HG03196 (cell line): ENCODE measurements around the gene C11orf42.

Experiments
- ATAC-seq: cut with Tn5 transposase; IDR thresholded peaks from one replicate; pipeline ENCODE4 v1.9.1; 2021; ENCODE audit not compliant: unreplicated experiment

Gene C11orf42

GRCh38 chr11:6251990-6252473 lies 46.7 kb downstream of the C11orf42 start:
- no peak for ATAC-seq

GRCh38 chr11:6253197-6253596 lies 47.8 kb downstream of the C11orf42 start:
- ATAC-seq, result peak; percentile 50

- ATAC-seq, result no peak
Measured at GRCh38 chr11:6258141-6258540, 52.8 kb downstream of the C11orf42 start.

- ATAC-seq, result no peak
Measured at GRCh38 chr11:6258571-6259081, 53.3 kb downstream of the C11orf42 start.

- no peak for ATAC-seq
Measured at GRCh38 chr11:6260207-6260726, 54.9 kb downstream of the C11orf42 start.
